Upper lobe of left lung (tissue), 6 donors: ENCODE measurements around the gene DDX24. TPM values are rescaled to one million over a fixed set of nuclear protein-coding genes. Genes with fewer than 3 reads are reported as not detected.

Experiments
- ATAC-seq, 2 donors: fragments of 200-7000 bp; cut with Tn5 transposase; one replicate each; pipeline ENCODE4 v1.9.1; 2022; ENCODE audit warnings: mild to moderate bottlenecking in 2 of 2, moderate library complexity in 2 of 2; ENCODE audit not compliant: low FRiP score in 2 of 2
- DNase-seq, 2 donors: peaks; one replicate each; pipeline ENCODE4 v3.0.0-alpha.2; 2019 to 2020
- H3K27ac ChIP-seq, 4 donors: fragments of 200-600 bp; sonication (generic); one replicate each; pipeline ENCODE4 v1.5.1; 2016 to 2019
- H3K27me3 ChIP-seq, 4 donors: fragments of 200-600 bp; sonication (generic); one replicate each; pipeline ENCODE4 v1.5.1; 2017 to 2019
- H3K36me3 ChIP-seq, 4 donors: fragments of 200-600 bp; sonication (generic); one replicate each; pipeline ENCODE4 v1.5.1; 2016 to 2019
- H3K4me1 ChIP-seq, 4 donors: fragments of 200-600 bp; sonication (generic); one replicate each; pipeline ENCODE4 v1.5.1; 2018 to 2019
- H3K4me3 ChIP-seq, 4 donors: fragments of 200-600 bp; sonication (generic); one replicate each; pipeline ENCODE4 v1.5.1; 2017 to 2019; ENCODE audit warnings: mild to moderate bottlenecking in 2 of 4, moderate library complexity in 1 of 4
- H3K9me3 ChIP-seq, 4 donors: fragments of 200-600 bp; sonication (generic); one replicate each; pipeline ENCODE4 v1.5.1; 2018 to 2019
- CTCF ChIP-seq, 6 experiments: fragments of 450-650 bp in 4 of 6; fragments of 200-600 bp in 2 of 6; sonication (generic) in 2 of 6; IDR thresholded peaks; one replicate each; pipeline ENCODE4 v1.5.1; 2016 to 2019; ENCODE audit warnings: antibody characterized with exemption in 6 of 6
- EP300 ChIP-seq, 4 donors: sonication (generic); formaldehyde crosslinking; IDR thresholded peaks; one replicate each; pipeline ENCODE4 v1.5.1; 2017; ENCODE audit warnings: antibody characterized with exemption in 4 of 4, control low read depth in 2 of 4
- POLR2A ChIP-seq, 4 donors: fragments of 450-650 bp; IDR thresholded peaks; one replicate each; pipeline ENCODE4 v1.5.1; 2016 to 2017; ENCODE audit warnings: antibody characterized with exemption in 4 of 4, mild to moderate bottlenecking in 2 of 4
- POLR2AphosphoS5 ChIP-seq, 2 donors: sonication (generic); formaldehyde crosslinking; IDR thresholded peaks; one replicate each; pipeline ENCODE4 v1.5.1; 2017; ENCODE audit warnings: antibody characterized with exemption in 2 of 2
- WGBS, 2 donors: methylation state at CpG; one replicate each; pipeline ENCODE4 v1.1.5; 2017 to 2018; 5-methylcytosine and 5-hydroxymethylcytosine counted together
- total RNA-seq, 6 donors: library from RNA; depleted of rRNA in 4 of 6; stranded (reverse); fragments of >200 nt in 4 of 6; gene quantifications; one replicate each; pipeline versions ENCODE4 v1.1.0 to v1.2.1, GENCODE V29; 2016 to 2021
- donor health status: DM: no; HTN: no; CAD: no; lungs with moderate emphysema.
- donor health status: DM: no; HTN: yes; CAD: no; lungs with severe emphysema.

The DDX24 gene
- total RNA-seq, 6 donors from 2014 or later: 124 to 189 (median 154) TPM

DNA sequence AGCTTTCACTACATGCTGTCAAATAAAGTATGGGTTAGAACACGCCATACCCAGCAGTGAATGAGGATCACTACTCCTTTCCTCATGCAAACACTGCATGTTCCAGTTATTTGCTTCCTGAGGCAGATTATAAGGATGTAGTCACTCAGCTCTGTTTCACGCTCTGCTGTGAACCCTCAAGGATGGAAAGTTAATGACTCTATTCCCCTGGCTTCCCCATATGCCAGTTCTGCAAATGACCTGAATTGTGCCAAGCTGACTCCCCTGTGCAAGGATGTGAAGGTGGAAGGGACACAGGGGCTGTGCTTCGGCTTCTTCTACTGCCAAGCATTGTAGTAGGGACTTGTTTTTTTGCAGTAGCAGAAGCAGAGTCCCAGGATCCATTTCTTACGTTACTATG is 6.9 kb upstream of the DDX24 start:
- WGBS, 2 donors: 74 to 91% methylated on average over 4 of the region's 4 CpGs
- no peak for ATAC-seq

GRCh38 chr14:94081386-94081820 is 401 bp upstream of the DDX24 start:
- Histone ChIP-seq H3K27me3 (no peaks in the 10 kb centered on the region), H3K4me3 (peak overlapping the region; percentile 26 to 96 (median 80)), H3K9me3 (no peaks in the 10 kb centered on the region), H3K27ac (peak overlapping the region; percentile 89 to 96 (median 92)), H3K4me1 (peaks cover 32 to 44% (median 37%) of the 10 kb centered on the region in 4 donors), H3K36me3 (peaks cover 0 to 22% (median 7%) of the 10 kb centered on the region in 4 donors)
- no peak for DNase-seq
- peak; percentile 14 to 47 for ATAC-seq
- WGBS, 2 donors: 0 to 1% methylated on average over 17 to 19 of the region's 19 CpGs
- TF ChIP-seq POLR2AphosphoS5 (IDR thresholded peaks at IDR 0.05): no peak
- TF ChIP-seq EP300 (IDR thresholded peaks at IDR 0.05): no peak
- TF ChIP-seq CTCF (IDR thresholded peaks at IDR 0.05): no peak
- TF ChIP-seq POLR2A (IDR thresholded peaks at IDR 0.05): no peak

More for the DNA sequence above, 6.9 kb upstream of the DDX24 start:
- no peak overlapping the region for H3K4me3 ChIP-seq
- H3K27me3 ChIP-seq: no peaks in the 10 kb centered on the region
- TF ChIP-seq CTCF (IDR thresholded peaks at IDR 0.05): no peak
- TF ChIP-seq POLR2AphosphoS5 (IDR thresholded peaks at IDR 0.05): no peak
- TF ChIP-seq POLR2A (IDR thresholded peaks at IDR 0.05): no peak
- no peak for TF ChIP-seq EP300 (IDR thresholded peaks at IDR 0.05)
- H3K36me3 ChIP-seq: no peaks in the 10 kb centered on the region
- DNase-seq: no peak
- H3K4me1 ChIP-seq: no peaks in the 10 kb centered on the region
- no peak overlapping the region for H3K27ac ChIP-seq
- no peaks in the 10 kb centered on the region for H3K9me3 ChIP-seq

GRCh38 chr14:94079891-94080620 is 946 bp downstream of the DDX24 start:
- Histone ChIP-seq H3K36me3 (peaks cover 0 to 22% (median 7%) of the 10 kb centered on the region in 4 donors), H3K4me3 (peak overlapping the region; percentile 76 to 96 (median 82)), H3K4me1 (peaks cover 32 to 52% (median 40%) of the 10 kb centered on the region in 4 donors), H3K9me3 (peaks cover 0 to 1% (median 0%) of the 10 kb centered on the region in 4 donors), H3K27ac (peak overlapping the region; percentile 89 to 96 (median 92)), H3K27me3 (no peaks in the 10 kb centered on the region)
- WGBS, 2 donors: 1 to 4% methylated on average over 15 of the region's 15 CpGs
- ATAC-seq: no peak
- no peak for DNase-seq
- no peak for TF ChIP-seq POLR2A (IDR thresholded peaks at IDR 0.05)
- TF ChIP-seq EP300 (IDR thresholded peaks at IDR 0.05): no peak
- no peak for TF ChIP-seq POLR2AphosphoS5 (IDR thresholded peaks at IDR 0.05)
- TF ChIP-seq CTCF (IDR thresholded peaks at IDR 0.05): no peak

DNA sequence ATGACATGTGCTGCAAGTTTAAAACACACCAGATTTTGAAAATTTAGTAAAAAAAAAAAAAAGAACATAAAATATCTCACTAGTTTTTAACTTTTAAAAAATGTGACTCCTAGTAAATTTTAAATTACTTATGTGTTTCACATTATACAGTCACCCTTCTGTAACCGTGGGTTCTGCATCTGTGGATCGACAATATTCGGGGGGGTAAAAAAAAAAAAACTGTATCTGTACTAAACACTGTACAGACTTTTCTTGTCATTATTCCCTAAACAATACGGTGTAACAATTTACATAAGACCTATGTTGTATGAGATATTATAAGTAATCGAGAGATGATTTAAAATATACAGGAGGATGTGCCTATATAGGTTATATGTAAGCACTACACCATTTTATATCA is 3.2 kb downstream of the DDX24 start:
- DNase-seq: no peak
- no peak for ATAC-seq
- peak overlapping the region in 2 of 4 donors; percentile 83 to 96 for H3K4me3 ChIP-seq
- H3K27me3 ChIP-seq: no peaks in the 10 kb centered on the region
- H3K4me1 ChIP-seq: peaks cover 32 to 52% (median 40%) of the 10 kb centered on the region in 4 donors
- peaks cover 0 to 22% (median 7%) of the 10 kb centered on the region in 4 donors for H3K36me3 ChIP-seq
- WGBS, 2 donors: 83 to 84% methylated on average over 5 of the region's 5 CpGs
- H3K9me3 ChIP-seq: peaks cover 0 to 6% (median 4%) of the 10 kb centered on the region in 4 donors
- no peak overlapping the region for H3K27ac ChIP-seq
- TF ChIP-seq POLR2A (IDR thresholded peaks at IDR 0.05): no peak
- no peak for TF ChIP-seq POLR2AphosphoS5 (IDR thresholded peaks at IDR 0.05)
- TF ChIP-seq EP300 (IDR thresholded peaks at IDR 0.05): no peak
- no peak for TF ChIP-seq CTCF (IDR thresholded peaks at IDR 0.05)
